SK-N-SH (cell line): ENCODE measurements around the gene WNT8B. TPM values are rescaled to one million over a fixed set of nuclear protein-coding genes. Genes with fewer than 3 reads are reported as not detected.

Experiments
- CTCF ChIA-PET: fragments of 300-600, 350-600 bp; formaldehyde crosslinking; extraction: SDS; loops from one replicate; lab custom pipeline; 2021; lab: Yijun Ruan, JAX
- POLR2A ChIA-PET: fragments of 350-600 bp; sonication (Branson Sonifier 250); formaldehyde crosslinking; extraction: SDS; loops from one replicate; lab custom pipeline; 2020; ENCODE audit warnings: antibody characterized with exemption, inconsistent platforms; lab: Yijun Ruan, JAX
- DNase-seq: peaks from one replicate; pipeline ENCODE4 v3.0.0; 2012
- H2AFZ ChIP-seq: fragments of 200-600 bp; sonication (generic); 2 replicates; pipeline ENCODE4 v1.8.1; 2016; ENCODE audit warnings: antibody characterized with exemption, mild to moderate bottlenecking, low read depth
- H3F3A ChIP-seq: fragments of 200-600 bp; sonication (generic); replicated peaks from 2 replicates; pipeline ENCODE3; 2016; ENCODE audit warnings: antibody characterized with exemption, mild to moderate bottlenecking; ENCODE audit not compliant: insufficient read depth
- H3K27ac ChIP-seq, 2 experiments: fragments of 200-500 bp in 1 of 2; fragments of 200-600 bp in 1 of 2; sonication (Bioruptor generic) in 1 of 2; sonication (generic), shearing (Covaris generic) in 1 of 2; 2 replicates each; pipeline versions ENCODE4 v1.5.1 to v1.6.1; 2014 to 2016; ENCODE audit warnings: low read depth in 2 of 2, inconsistent platforms in 1 of 2, low read length in 1 of 2, mild to moderate bottlenecking in 1 of 2, mixed read lengths in 1 of 2
- H3K27me3 ChIP-seq: fragments of 200-600 bp; sonication (generic), shearing (Covaris generic); 2 replicates; pipeline ENCODE4 v1.6.1; 2016; ENCODE audit warnings: mixed run types; ENCODE audit not compliant: insufficient read depth
- H3K36me3 ChIP-seq, 2 experiments: fragments of 200-500 bp in 1 of 2; fragments of 200-600 bp in 1 of 2; sonication (Bioruptor generic) in 1 of 2; sonication (generic) in 1 of 2; replicated peaks in 1 of 2; 2 replicates each; pipeline versions ENCODE3 to v1.5.1; 2014 to 2016; ENCODE audit warnings: low read length in 1 of 2, mild to moderate bottlenecking in 1 of 2; ENCODE audit not compliant: insufficient read depth in 2 of 2, control insufficient read depth in 1 of 2
- H3K4me1 ChIP-seq, 2 experiments: fragments of 200-500 bp in 1 of 2; fragments of 200-600 bp in 1 of 2; sonication (Bioruptor generic) in 1 of 2; sonication (generic), shearing (Covaris generic) in 1 of 2; 2 replicates each; pipeline versions ENCODE4 v1.5.1 to v1.6.1; 2014 to 2016; ENCODE audit warnings: low read depth in 1 of 2, low read length in 1 of 2, mixed run types in 1 of 2; ENCODE audit not compliant: insufficient read depth in 2 of 2, control insufficient read depth in 1 of 2
- H3K4me2 ChIP-seq: fragments of 200-600 bp; sonication (generic), shearing (Covaris generic); 2 replicates; pipeline ENCODE4 v1.6.1; 2017; ENCODE audit warnings: mixed run types
- H3K4me3 ChIP-seq, 2 experiments: fragments of 200-500 bp in 1 of 2; fragments of 200-600 bp in 1 of 2; sonication (Bioruptor generic) in 1 of 2; sonication (generic), shearing (Covaris generic) in 1 of 2; 2 replicates each; pipeline versions ENCODE4 v1.5.1 to v1.8.1; 2014 to 2016; ENCODE audit warnings: low read depth in 2 of 2, inconsistent platforms in 1 of 2, low read length in 1 of 2, mild to moderate bottlenecking in 1 of 2, mixed read lengths in 1 of 2, moderate library complexity in 1 of 2
- H3K79me2 ChIP-seq: fragments of 200-600 bp; sonication (generic); 2 replicates; pipeline ENCODE4 v1.8.1; 2017; ENCODE audit warnings: mild to moderate bottlenecking; ENCODE audit not compliant: insufficient read depth
- H3K9ac ChIP-seq: fragments of 200-600 bp; sonication (generic); 2 replicates; pipeline ENCODE4 v1.6.1; 2017; ENCODE audit warnings: mixed run types
- H3K9me2 ChIP-seq: fragments of 200-600 bp; sonication (generic); 2 replicates; pipeline ENCODE4 v1.6.1; 2017; ENCODE audit warnings: mixed run types
- H3K9me3 ChIP-seq: fragments of 200-600 bp; sonication (generic); 2 replicates; pipeline ENCODE4 v1.6.1; 2017; ENCODE audit warnings: mixed run types, mild to moderate bottlenecking, moderate library complexity
- H4K20me1 ChIP-seq: fragments of 200-600 bp; sonication (generic); 2 replicates; pipeline ENCODE4 v1.6.1; 2017; ENCODE audit warnings: mild to moderate bottlenecking, mixed run types; ENCODE audit not compliant: insufficient read depth
- CTCF ChIP-seq: fragments of 200-600 bp; sonication (generic); IDR thresholded peaks from 2 replicates; pipeline ENCODE4 v1.6.1; 2017; ENCODE audit warnings: antibody characterized with exemption, mild to moderate bottlenecking, moderate library complexity
- EP300 ChIP-seq, 2 experiments: IDR thresholded peaks; 2 replicates each; pipeline versions ENCODE4 v1.4.0 to v1.6.1; 2012; ENCODE audit warnings: borderline replicate concordance in 1 of 2, low read depth in 1 of 2, low read length in 1 of 2
- FOSL2 ChIP-seq: IDR thresholded peaks from 2 replicates; pipeline ENCODE4 v1.4.0; 2012; ENCODE audit warnings: low read depth, mild to moderate bottlenecking, moderate library complexity, borderline replicate concordance
- FOXM1 ChIP-seq: IDR thresholded peaks from 2 replicates; pipeline ENCODE4 v1.4.0; 2012; ENCODE audit warnings: low read depth, mild to moderate bottlenecking
- GABPA ChIP-seq: IDR thresholded peaks from 2 replicates; pipeline ENCODE4 v1.4.0; 2012; ENCODE audit warnings: low read depth, mild to moderate bottlenecking
- GATA2 ChIP-seq: sonication (generic); formaldehyde crosslinking; IDR thresholded peaks from 2 replicates; pipeline ENCODE4 v1.5.0; 2020; ENCODE audit warnings: mild to moderate bottlenecking, missing genetic modification reagents
- MAX ChIP-seq: IDR thresholded peaks from 2 replicates; pipeline ENCODE4 v1.4.0; 2012; ENCODE audit warnings: low read depth
- MEF2A ChIP-seq: IDR thresholded peaks from 2 replicates; pipeline ENCODE4 v1.4.0; 2012; ENCODE audit warnings: low read depth, borderline replicate concordance
- NFIC ChIP-seq: IDR thresholded peaks from 2 replicates; pipeline ENCODE4 v1.4.0; 2012; ENCODE audit warnings: borderline replicate concordance
- NRF1 ChIP-seq: IDR thresholded peaks from 2 replicates; pipeline ENCODE4 v1.6.1; 2012; ENCODE audit warnings: low read depth, mild to moderate bottlenecking, low read length
- POLR2AphosphoS5 ChIP-seq: IDR thresholded peaks from 2 replicates; pipeline ENCODE4 v1.6.1; 2012; ENCODE audit warnings: low read depth, low read length
- RAD21 ChIP-seq: IDR thresholded peaks from 2 replicates; pipeline ENCODE4 v1.6.1; 2012; ENCODE audit warnings: mild to moderate bottlenecking, low read length
- RCOR1 ChIP-seq: fragments of 150-350 bp; IDR thresholded peaks from 2 replicates; pipeline ENCODE4 v1.6.1; 2017; ENCODE audit warnings: antibody characterized with exemption, low read length
- SIN3A ChIP-seq: IDR thresholded peaks from 2 replicates; pipeline ENCODE4 v1.6.1; 2012; ENCODE audit warnings: low read depth, mild to moderate bottlenecking, low read length, moderate library complexity, borderline replicate concordance
- TAF1 ChIP-seq: IDR thresholded peaks from 2 replicates; pipeline ENCODE4 v1.6.1; 2012; ENCODE audit warnings: low read depth, mild to moderate bottlenecking, low read length, moderate library complexity, borderline replicate concordance
- TCF12 ChIP-seq: IDR thresholded peaks from 2 replicates; pipeline ENCODE4 v1.4.0; 2012
- YY1 ChIP-seq: IDR thresholded peaks from 2 replicates; pipeline ENCODE4 v1.4.0; 2012; ENCODE audit warnings: low read depth, mild to moderate bottlenecking
- WGBS: methylation state at CpG from one replicate; pipeline ENCODE4 v1.1.6; 2017; ENCODE audit warnings: low lambda C conversion rate; 5-methylcytosine and 5-hydroxymethylcytosine counted together
- polyA plus RNA-seq, 3 experiments: library from polyadenylated mRNA; depleted of rRNA; stranded (reverse); fragments of >200 nt; gene quantifications; 2 replicates each; pipeline ENCODE4 v1.2.3, GENCODE V29; 2012
- TF ChIP-seq, protein P1 (sequence below): fragments of 150-350 bp; IDR thresholded peaks from 2 replicates; pipeline ENCODE4 v1.6.1; 2017; ENCODE audit warnings: antibody characterized with exemption, low read length, low read depth, borderline replicate concordance

The WNT8B gene
- polyA plus RNA-seq, 1 of the 3 experiments (the other 2 are of a cell fraction): 0.18 TPM

- Histone ChIP-seq H3K4me3 (no peak overlapping the region), H4K20me1 (no peaks in the 10 kb centered on the region), H3K9me2 (no peaks in the 10 kb centered on the region), H3K79me2 (no peaks in the 10 kb centered on the region), H2AFZ (no peak overlapping the region), H3K36me3 (no peaks in the 10 kb centered on the region), H3F3A (peaks cover 3% of the 10 kb centered on the region), H3K4me1 (peaks cover 0 to 5% of the 10 kb centered on the region in 2 experiments; a peak in 1 of 4 replicates), H3K9me3 (no peaks in the 10 kb centered on the region), H3K27me3 (no peaks in the 10 kb centered on the region), H3K4me2 (no peak overlapping the region), H3K27ac (no peak overlapping the region), H3K9ac (no peak overlapping the region)
- no peak for TF ChIP-seq GABPA
- TF ChIP-seq NFIC: no peak
- no peak for TF ChIP-seq FOXM1
- no peak for TF ChIP-seq TAF1
- no peak for TF ChIP-seq NRF1
- no peak for TF ChIP-seq YY1
- TF ChIP-seq, protein P1, sequence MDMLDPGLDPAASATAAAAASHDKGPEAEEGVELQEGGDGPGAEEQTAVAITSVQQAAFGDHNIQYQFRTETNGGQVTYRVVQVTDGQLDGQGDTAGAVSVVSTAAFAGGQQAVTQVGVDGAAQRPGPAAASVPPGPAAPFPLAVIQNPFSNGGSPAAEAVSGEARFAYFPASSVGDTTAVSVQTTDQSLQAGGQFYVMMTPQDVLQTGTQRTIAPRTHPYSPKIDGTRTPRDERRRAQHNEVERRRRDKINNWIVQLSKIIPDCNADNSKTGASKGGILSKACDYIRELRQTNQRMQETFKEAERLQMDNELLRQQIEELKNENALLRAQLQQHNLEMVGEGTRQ: no peak
- TF ChIP-seq POLR2AphosphoS5: no peak
- TF ChIP-seq SIN3A: no peak
- TF ChIP-seq MAX: no peak
- TF ChIP-seq MEF2A: no peak
- no peak for TF ChIP-seq CTCF
- TF ChIP-seq RCOR1: no peak
- TF ChIP-seq TCF12: no peak
- no peak for TF ChIP-seq EP300 (IDR thresholded peaks at IDR 0.05; ENCODE audit: borderline replicate concordance in 1 of 2, low read depth in 1 of 2, low read length in 1 of 2)
- TF ChIP-seq FOSL2: no peak
- ChIA-PET CTCF (interaction anchor here (1.1 to 10.9 kb wide), 5 partner anchors 19 to 178 kb away, joined by 3 to 150 read pairs (median 66); no protein-coding TSS in a partner anchor), POLR2A (no interaction called here)
- 91% methylated on average over 3 of the region's 3 CpGs for WGBS
- DNase-seq: no peak
Measured at GRCh38 chr10:100515612-100516011, 52.8 kb downstream of the WNT8B start.

DNA sequence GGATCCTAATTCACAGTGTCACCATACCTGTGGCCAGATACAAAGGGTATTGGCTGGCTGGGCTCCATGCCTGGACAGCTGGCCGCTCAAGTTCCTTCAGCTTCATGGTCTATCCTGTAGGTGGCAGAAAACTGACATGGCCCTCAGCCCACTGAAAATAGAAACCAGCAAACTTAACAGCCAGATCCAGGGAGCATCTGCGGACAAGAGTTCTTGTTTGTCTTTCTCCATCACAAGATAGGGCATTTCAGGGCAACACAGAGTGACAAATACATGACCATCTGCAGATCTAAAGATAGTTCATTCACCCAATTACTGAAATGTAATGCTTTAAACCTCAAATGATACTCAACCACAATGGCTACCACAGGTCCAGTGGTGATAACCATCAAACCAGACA lies 54.0 kb downstream of the WNT8B start:
- peaks cover 5 to 8% of the 10 kb centered on the region in 2 experiments; a peak in 3 of 4 replicates for H3K4me1 ChIP-seq
- ChIA-PET POLR2A (no interaction called here), CTCF (interaction anchor here (1.3 to 8.4 kb wide), 8 partner anchors 10 to 362 kb away, joined by 4 to 126 read pairs (median 58); partner anchors contain the start of genes HIF1AN and NDUFB8)
- H4K20me1 ChIP-seq: no peaks in the 10 kb centered on the region
- no peaks in the 10 kb centered on the region for H3K36me3 ChIP-seq
- no peak overlapping the region for H3K27ac ChIP-seq
- no peaks in the 10 kb centered on the region for H3K27me3 ChIP-seq
- WGBS: 79% methylated on average over 2 of the region's 2 CpGs
- no peaks in the 10 kb centered on the region for H3K79me2 ChIP-seq
- no peak overlapping the region for H3K9ac ChIP-seq
- no peaks in the 10 kb centered on the region for H3K9me2 ChIP-seq
- H3K4me2 ChIP-seq: no peak overlapping the region
- peak; percentile 36 for DNase-seq
- TF ChIP-seq POLR2AphosphoS5 (no peak), GATA2 (CRISPR knock-in tag) (peak; percentile 14; the same call in 1 of the 2 replicates), RAD21 (no peak), CTCF (peak; percentile 32), FOXM1 (no peak)
- no peaks in the 10 kb centered on the region for H3K9me3 ChIP-seq
- H3F3A ChIP-seq: peaks cover 11% of the 10 kb centered on the region
- H2AFZ ChIP-seq: no peak overlapping the region
- H3K4me3 ChIP-seq: no peak overlapping the region
